Stimulated activated memory B cell treated with anti-CD40 and anti-IgM and Interleukin-4, amounts not matched to agents 10 μg/mL and 1 μg/mL and 100 μg/mL, for 72 hours (primary cell): ENCODE data around the gene HDAC9.

Source experiments
- ATAC-seq: fragments of 150-1000 bp; cut with Tn5 transposase; 2 replicates; pipeline ENCODE4 v1.10.0; 2021
- H3K27ac Mint-ChIP-seq: one replicate; pipeline ENCODE4 v1.8.0; 2022; ENCODE audit warnings: mild to moderate bottlenecking, mixed read lengths
- H3K27me3 Mint-ChIP-seq: one replicate; pipeline ENCODE4 v1.8.0; 2022; ENCODE audit warnings: mixed read lengths
- H3K36me3 Mint-ChIP-seq: one replicate; pipeline ENCODE4 v1.8.0; 2022; ENCODE audit warnings: mixed read lengths
- H3K4me1 Mint-ChIP-seq: one replicate; pipeline ENCODE4 v1.8.0; 2022; ENCODE audit warnings: mixed read lengths
- H3K4me3 Mint-ChIP-seq: one replicate; pipeline ENCODE4 v1.8.0; 2022; ENCODE audit warnings: mild to moderate bottlenecking, moderate library complexity, mixed read lengths
- H3K9me3 Mint-ChIP-seq: one replicate; pipeline ENCODE4 v1.8.0; 2022; ENCODE audit warnings: mixed read lengths

The HDAC9 gene

DNA sequence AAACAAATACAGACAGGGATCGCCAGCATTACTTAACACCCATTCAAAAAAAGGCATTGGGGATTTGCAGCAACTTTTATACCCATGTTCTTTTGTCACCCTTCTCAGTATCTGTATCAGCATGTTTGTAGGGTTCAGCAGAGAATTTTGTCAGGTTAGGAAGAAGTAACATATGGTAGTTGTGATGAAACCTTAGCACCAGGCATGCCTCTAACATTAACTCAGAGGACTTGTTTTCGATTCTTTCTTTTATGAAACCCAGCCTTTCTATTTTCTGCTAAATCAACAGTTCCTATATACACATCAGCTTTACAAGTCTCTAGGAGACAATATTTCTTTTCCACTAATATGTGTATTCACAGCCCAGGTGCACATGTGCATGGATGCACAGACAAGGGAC lies 22.4 kb upstream of the HDAC9 start:
- Mint-ChIP-seq H3K4me1 (peaks cover 18% of the 10 kb centered on the region), H3K36me3 (no peaks in the 10 kb centered on the region), H3K4me3 (no peak overlapping the region), H3K27me3 (no peaks in the 10 kb centered on the region), H3K9me3 (no peaks in the 10 kb centered on the region), H3K27ac (no peak overlapping the region)
- ATAC-seq, result no peak

GRCh38 chr7:18474944-18475343 lies 20.6 kb upstream of the HDAC9 start:
- no peak overlapping the region for H3K4me3 Mint-ChIP-seq
- no peak for ATAC-seq
- H3K9me3 Mint-ChIP-seq, result no peaks in the 10 kb centered on the region

GRCh38 chr7:18475488-18475887 lies 20.1 kb upstream of the HDAC9 start:
- H3K36me3 Mint-ChIP-seq, result no peaks in the 10 kb centered on the region

More at GRCh38 chr7:18474944-18475343, 20.6 kb upstream of the HDAC9 start:
- Mint-ChIP-seq H3K27ac (no peak overlapping the region), H3K36me3 (no peaks in the 10 kb centered on the region), H3K27me3 (no peaks in the 10 kb centered on the region), H3K4me1 (peaks cover 18% of the 10 kb centered on the region)

GRCh38 chr7:18481776-18482175 lies 13.8 kb upstream of the HDAC9 start:
- no peak overlapping the region for H3K4me3 Mint-ChIP-seq
- no peak overlapping the region for H3K27ac Mint-ChIP-seq
- H3K27me3 Mint-ChIP-seq, result no peaks in the 10 kb centered on the region
- H3K4me1 Mint-ChIP-seq, result peaks cover 12% of the 10 kb centered on the region
- no peaks in the 10 kb centered on the region for H3K9me3 Mint-ChIP-seq
- no peaks in the 10 kb centered on the region for H3K36me3 Mint-ChIP-seq
- no peak for ATAC-seq

More at GRCh38 chr7:18475488-18475887, 20.1 kb upstream of the HDAC9 start:
- Mint-ChIP-seq H3K27ac (no peak overlapping the region), H3K27me3 (no peaks in the 10 kb centered on the region), H3K4me1 (peaks cover 24% of the 10 kb centered on the region), H3K9me3 (no peaks in the 10 kb centered on the region), H3K4me3 (no peak overlapping the region)
- ATAC-seq, result no peak

DNA sequence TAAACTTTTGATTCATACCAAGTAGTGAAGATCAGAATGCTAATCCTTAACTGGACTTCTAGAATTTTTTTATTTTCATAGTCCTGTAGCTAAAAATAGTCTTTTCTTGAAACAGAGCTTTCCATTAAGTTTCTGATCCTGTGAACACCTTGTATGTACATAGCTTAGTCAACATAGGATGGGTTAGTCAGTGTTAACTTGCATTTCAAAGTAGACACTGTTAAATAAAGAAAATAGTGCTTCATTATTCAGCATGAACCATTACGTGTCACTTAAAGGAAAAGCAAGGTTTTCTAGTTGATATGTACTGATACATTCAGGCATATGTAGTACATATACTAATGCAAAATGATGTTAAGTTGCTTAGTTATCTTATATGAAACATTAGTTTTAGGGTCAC lies 7.5 kb upstream of the HDAC9 start:
- Mint-ChIP-seq H3K27me3 (no peaks in the 10 kb centered on the region), H3K4me3 (no peak overlapping the region), H3K9me3 (no peaks in the 10 kb centered on the region), H3K4me1 (no peaks in the 10 kb centered on the region), H3K27ac (no peak overlapping the region), H3K36me3 (no peaks in the 10 kb centered on the region)
- no peak for ATAC-seq

DNA sequence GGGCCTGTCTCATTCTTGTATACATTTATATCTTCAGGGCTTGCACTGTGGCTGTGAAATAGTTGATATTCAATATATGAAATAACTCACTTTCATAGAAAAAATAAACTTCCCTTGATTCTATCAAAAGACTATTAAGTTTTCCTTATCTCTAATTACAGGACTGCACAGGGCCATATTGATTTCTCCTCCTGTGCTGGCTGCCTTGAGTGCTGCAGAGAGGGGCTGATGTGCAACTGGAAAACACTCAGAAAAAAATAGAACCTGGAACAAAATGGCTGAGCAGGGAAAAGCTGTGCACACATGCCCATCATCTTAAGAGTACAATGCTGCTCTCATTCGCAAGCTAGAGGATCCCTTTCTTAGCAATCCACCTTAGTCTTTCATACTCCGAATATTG lies 5.9 kb upstream of the HDAC9 start:
- Mint-ChIP-seq H3K27ac (no peak overlapping the region), H3K36me3 (no peaks in the 10 kb centered on the region), H3K9me3 (no peaks in the 10 kb centered on the region), H3K4me1 (peaks cover 6% of the 10 kb centered on the region), H3K4me3 (no peak overlapping the region), H3K27me3 (no peaks in the 10 kb centered on the region)
- ATAC-seq, result no peak

DNA sequence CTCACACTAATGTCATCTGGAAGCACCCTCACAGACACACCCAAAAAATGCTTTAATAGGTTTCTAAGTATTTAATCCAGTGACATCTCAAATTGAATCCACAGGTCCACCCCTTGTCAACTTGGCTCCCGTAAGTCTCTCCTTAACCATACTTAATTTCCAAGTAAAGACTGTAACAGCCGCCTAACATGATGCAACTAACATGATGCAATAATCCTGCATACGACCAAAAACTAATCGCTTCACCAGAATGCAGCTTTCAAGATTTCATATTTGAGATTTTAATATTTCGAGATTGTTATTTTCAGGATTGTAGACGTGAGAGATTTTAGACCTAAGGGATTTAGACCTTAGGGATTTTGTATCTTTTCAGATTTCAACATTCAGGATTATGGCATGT lies 3.7 kb upstream of the HDAC9 start:
- Mint-ChIP-seq H3K36me3 (no peaks in the 10 kb centered on the region), H3K9me3 (no peaks in the 10 kb centered on the region), H3K27me3 (no peaks in the 10 kb centered on the region), H3K27ac (no peak overlapping the region), H3K4me3 (no peak overlapping the region), H3K4me1 (peaks cover 16% of the 10 kb centered on the region)
- no peak for ATAC-seq

DNA sequence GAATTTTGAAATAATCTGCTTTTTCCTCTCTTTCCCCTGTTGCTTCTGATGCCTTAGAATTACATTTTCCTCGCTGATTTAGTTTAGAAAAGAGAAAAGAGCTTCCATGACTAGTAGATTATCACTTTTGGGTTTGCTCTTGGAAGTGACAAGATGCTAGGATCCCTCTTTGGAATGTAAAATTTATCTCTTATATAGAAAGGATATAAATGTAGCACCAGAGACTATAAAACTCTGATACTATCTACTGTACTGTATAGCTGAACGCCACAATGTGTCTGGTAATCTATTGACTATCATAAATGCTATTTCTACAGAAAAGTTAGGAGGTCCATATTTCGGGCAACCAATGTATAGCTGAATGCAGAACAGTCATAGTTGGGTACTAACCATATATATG lies 1.1 kb upstream of the HDAC9 start:
- ATAC-seq, result no peak
- no peak overlapping the region for H3K27ac Mint-ChIP-seq
- no peaks in the 10 kb centered on the region for H3K36me3 Mint-ChIP-seq
- H3K27me3 Mint-ChIP-seq, result no peaks in the 10 kb centered on the region
- H3K9me3 Mint-ChIP-seq, result no peaks in the 10 kb centered on the region
- H3K4me3 Mint-ChIP-seq, result no peak overlapping the region
- peaks cover 34% of the 10 kb centered on the region for H3K4me1 Mint-ChIP-seq

DNA sequence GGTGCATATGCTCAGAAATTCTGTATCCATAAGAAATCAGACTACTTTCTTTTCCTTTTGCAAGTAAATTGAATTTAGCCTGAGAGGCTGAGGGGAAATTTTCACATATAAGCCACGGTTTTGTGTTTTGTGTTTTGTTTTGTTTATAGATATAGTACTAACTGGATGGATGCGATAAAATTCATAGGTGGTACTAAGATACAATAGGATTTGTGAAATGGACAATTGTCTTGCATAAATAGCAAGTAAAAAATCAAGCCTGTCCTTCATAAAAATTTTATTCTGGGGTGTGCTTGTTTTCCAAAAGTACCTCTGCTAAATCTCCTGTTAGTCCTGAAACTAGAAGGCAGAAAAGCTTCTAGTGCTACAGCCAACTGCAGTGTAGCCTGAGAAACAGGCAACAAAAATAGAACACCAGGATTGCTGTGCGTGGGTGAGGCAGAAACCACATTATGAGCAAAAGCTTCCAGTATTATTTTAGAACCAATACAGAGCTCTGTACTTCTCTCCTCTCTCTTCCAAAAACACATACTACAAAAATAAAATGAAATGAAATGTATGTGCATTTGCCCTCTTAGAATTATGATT lies 634 bp upstream of the HDAC9 start:
- H3K36me3 Mint-ChIP-seq, result no peaks in the 10 kb centered on the region
- peak overlapping the region; percentile 88 for H3K27ac Mint-ChIP-seq
- peak overlapping the region; percentile 80 for H3K4me3 Mint-ChIP-seq
- H3K27me3 Mint-ChIP-seq, result no peaks in the 10 kb centered on the region
- peaks cover 39% of the 10 kb centered on the region for H3K4me1 Mint-ChIP-seq
- H3K9me3 Mint-ChIP-seq, result no peaks in the 10 kb centered on the region
- ATAC-seq, result peak; percentile 46

- H3K4me1 Mint-ChIP-seq, result peaks cover 52% of the 10 kb centered on the region
- no peaks in the 10 kb centered on the region for H3K27me3 Mint-ChIP-seq
- H3K27ac Mint-ChIP-seq, result peak overlapping the region; percentile 88
- no peak for ATAC-seq
- peak overlapping the region; percentile 80 for H3K4me3 Mint-ChIP-seq
- no peaks in the 10 kb centered on the region for H3K9me3 Mint-ChIP-seq
- H3K36me3 Mint-ChIP-seq, result no peaks in the 10 kb centered on the region
These were observed 772 bp downstream of the HDAC9 start for GRCh38 chr7:18496341-18496700.

DNA sequence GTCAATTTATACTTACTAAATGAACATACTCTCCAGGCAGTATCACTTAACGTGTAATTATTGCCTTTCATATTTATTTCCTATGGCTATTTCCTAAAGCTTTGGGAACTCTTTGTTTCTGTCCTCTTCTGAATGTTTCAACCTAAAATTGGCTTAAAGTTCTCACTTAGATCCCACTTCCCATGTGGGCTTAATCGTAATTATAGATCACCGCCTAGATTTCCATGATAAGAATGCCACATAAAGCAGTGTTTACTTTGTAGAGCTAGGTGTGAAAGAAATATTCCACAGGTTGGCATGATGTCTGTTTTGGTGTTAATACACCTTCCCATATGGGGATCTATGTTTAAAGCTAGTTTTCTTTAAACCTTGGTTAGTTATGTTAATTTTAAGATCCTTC lies 1.5 kb downstream of the HDAC9 start:
- H3K9me3 Mint-ChIP-seq, result no peaks in the 10 kb centered on the region
- H3K4me3 Mint-ChIP-seq, result peak overlapping the region; percentile 80
- peaks cover 59% of the 10 kb centered on the region for H3K4me1 Mint-ChIP-seq
- peak overlapping the region; percentile 88 for H3K27ac Mint-ChIP-seq
- H3K27me3 Mint-ChIP-seq, result no peaks in the 10 kb centered on the region
- H3K36me3 Mint-ChIP-seq, result no peaks in the 10 kb centered on the region
- no peak for ATAC-seq

GRCh38 chr7:18497800-18498199 lies 2.3 kb downstream of the HDAC9 start:
- ATAC-seq, result no peak
- Mint-ChIP-seq H3K27ac (peak overlapping the region; percentile 88), H3K27me3 (no peaks in the 10 kb centered on the region), H3K4me3 (peak overlapping the region; percentile 80), H3K36me3 (no peaks in the 10 kb centered on the region), H3K4me1 (peaks cover 62% of the 10 kb centered on the region), H3K9me3 (no peaks in the 10 kb centered on the region)

GRCh38 chr7:18498341-18498740 lies 2.8 kb downstream of the HDAC9 start:
- Mint-ChIP-seq H3K9me3 (no peaks in the 10 kb centered on the region), H3K4me3 (peak overlapping the region; percentile 80), H3K4me1 (peaks cover 67% of the 10 kb centered on the region), H3K27me3 (no peaks in the 10 kb centered on the region), H3K27ac (peak overlapping the region; percentile 88), H3K36me3 (no peaks in the 10 kb centered on the region)
- ATAC-seq, result no peak

GRCh38 chr7:18499407-18500177 lies 4.0 kb downstream of the HDAC9 start:
- Mint-ChIP-seq H3K9me3 (no peaks in the 10 kb centered on the region), H3K27ac (peak overlapping the region; percentile 88), H3K27me3 (no peaks in the 10 kb centered on the region), H3K4me3 (peak overlapping the region; percentile 80), H3K4me1 (peaks cover 74% of the 10 kb centered on the region), H3K36me3 (no peaks in the 10 kb centered on the region)
- ATAC-seq, result no peak

GRCh38 chr7:18503126-18503866 lies 7.7 kb downstream of the HDAC9 start:
- H3K36me3 Mint-ChIP-seq, result no peaks in the 10 kb centered on the region
- H3K4me3 Mint-ChIP-seq, result peak overlapping the region; percentile 50
- H3K4me1 Mint-ChIP-seq, result peaks cover 81% of the 10 kb centered on the region
- peak; percentile 46 for ATAC-seq
- H3K9me3 Mint-ChIP-seq, result no peaks in the 10 kb centered on the region
- no peaks in the 10 kb centered on the region for H3K27me3 Mint-ChIP-seq
- peak overlapping the region; percentile 85 for H3K27ac Mint-ChIP-seq

- H3K4me3 Mint-ChIP-seq, result no peak overlapping the region
- no peaks in the 10 kb centered on the region for H3K27me3 Mint-ChIP-seq
- ATAC-seq, result no peak
- no peaks in the 10 kb centered on the region for H3K36me3 Mint-ChIP-seq
- peaks cover 82% of the 10 kb centered on the region for H3K4me1 Mint-ChIP-seq
- no peaks in the 10 kb centered on the region for H3K9me3 Mint-ChIP-seq
- peak overlapping the region; percentile 85 for H3K27ac Mint-ChIP-seq
These were observed 9.4 kb downstream of the HDAC9 start for GRCh38 chr7:18504965-18505364.
